DOHH2 (cell line): ENCODE results near the gene SETX.

Experiments used
- H3F3A ChIP-seq: fragments of 200-600 bp; sonication (generic), shearing (Covaris generic); 2 replicates; pipeline ENCODE4 v1.6.0; 2016; ENCODE audit warnings: antibody characterized with exemption, mild to moderate bottlenecking; ENCODE audit not compliant: control insufficient read depth, insufficient read depth
- H3K27ac ChIP-seq: fragments of 200-600 bp; sonication (generic); 2 replicates; pipeline ENCODE4 v1.5.1; 2014; ENCODE audit warnings: low read depth, mild to moderate bottlenecking, low read length, moderate library complexity
- H3K27me3 ChIP-seq: fragments of 200-600 bp; sonication (generic); 2 replicates; pipeline ENCODE4 v1.6.1; 2014; ENCODE audit warnings: mild to moderate bottlenecking, low read length, mixed read lengths; ENCODE audit not compliant: control insufficient read depth
- H3K36me3 ChIP-seq: fragments of 200-600 bp; sonication (generic); 2 replicates; pipeline ENCODE4 v1.6.1; 2014; ENCODE audit warnings: mild to moderate bottlenecking, low read length, moderate library complexity, mixed read lengths; ENCODE audit not compliant: control insufficient read depth
- H3K4me1 ChIP-seq: fragments of 200-600 bp; sonication (generic); 2 replicates; pipeline ENCODE4 v1.6.1; 2014; ENCODE audit warnings: mild to moderate bottlenecking, low read length, mixed read lengths; ENCODE audit not compliant: control insufficient read depth
- H3K4me2 ChIP-seq: fragments of 200-600 bp; sonication (generic); 2 replicates; pipeline ENCODE4 v1.6.0; 2014; ENCODE audit warnings: mild to moderate bottlenecking, low read length, moderate library complexity
- H3K4me3 ChIP-seq: fragments of 200-600 bp; sonication (generic); 2 replicates; pipeline ENCODE4 v1.5.1; 2014; ENCODE audit warnings: mild to moderate bottlenecking, low read length, mixed read lengths
- H3K79me2 ChIP-seq: fragments of 200-600 bp; sonication (generic); 2 replicates; pipeline ENCODE4 v1.6.1; 2014; ENCODE audit warnings: mild to moderate bottlenecking, low read length, mixed read lengths; ENCODE audit not compliant: control insufficient read depth
- H3K9me2 ChIP-seq: fragments of 200-600 bp; sonication (generic); replicated peaks from 2 replicates; pipeline ENCODE4 v1.6.1; 2014; ENCODE audit warnings: mild to moderate bottlenecking, low read length, mixed read lengths; ENCODE audit not compliant: control insufficient read depth
- H3K9me3 ChIP-seq: fragments of 200-600 bp; sonication (generic); 2 replicates; pipeline ENCODE4 v1.6.1; 2014; ENCODE audit warnings: antibody characterized with exemption, low read length, mixed read lengths; ENCODE audit not compliant: control insufficient read depth, insufficient read depth
- H4K20me1 ChIP-seq: fragments of 200-600 bp; sonication (generic); 2 replicates; pipeline ENCODE4 v1.6.0; 2014; ENCODE audit warnings: low read depth, mild to moderate bottlenecking, antibody characterized with exemption, low read length, moderate library complexity; ENCODE audit not compliant: control insufficient read depth, insufficient read depth
- EZH2phosphoT487 ChIP-seq: fragments of 200-600 bp; sonication (generic); IDR thresholded peaks from 2 replicates; pipeline ENCODE4 v1.6.1; 2017; ENCODE audit warnings: borderline replicate concordance, mild to moderate bottlenecking, antibody characterized with exemption, low read length, moderate library complexity, mixed read lengths
- TF ChIP-seq, protein P1 (sequence below): fragments of 200-600 bp; sonication (generic); IDR thresholded peaks from one replicate; pipeline ENCODE4 v1.5.1; 2014; ENCODE audit warnings: antibody characterized with exemption, mild to moderate bottlenecking, low read depth, low read length; ENCODE audit not compliant: poor library complexity, severe bottlenecking

SETX gene

DNA sequence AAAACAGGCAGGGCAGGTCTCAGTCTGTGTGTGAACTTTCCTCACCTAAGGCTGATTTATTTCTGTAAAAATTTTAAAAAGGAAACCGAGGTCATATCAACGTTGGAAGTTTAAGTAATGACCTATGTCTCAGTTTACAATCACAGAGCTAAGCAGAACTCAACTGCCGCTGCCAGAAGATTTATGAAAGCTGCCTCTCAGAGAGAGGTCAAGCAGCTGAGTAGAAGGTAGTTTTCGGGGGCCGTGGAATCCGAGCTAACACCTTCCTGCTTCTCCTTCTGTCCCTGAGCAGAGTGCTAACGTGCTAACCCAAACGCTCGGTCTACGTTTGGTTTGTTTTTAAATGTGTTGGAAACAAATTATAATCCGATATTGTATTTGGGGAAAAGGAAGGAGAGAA lies 40.8 kb upstream of the SETX start:
- Histone ChIP-seq H3K9me2 (no peaks in the 10 kb centered on the region), H3K4me1 (no peaks in the 10 kb centered on the region), H3K27ac (no peak overlapping the region), H4K20me1 (peaks cover 4% of the 10 kb centered on the region; the same call in 1 of the 2 replicates), H3K27me3 (no peaks in the 10 kb centered on the region), H3F3A (no peaks in the 10 kb centered on the region), H3K4me2 (no peak overlapping the region), H3K79me2 (peaks cover 4% of the 10 kb centered on the region), H3K9me3 (no peaks in the 10 kb centered on the region), H3K36me3 (peaks cover 88% of the 10 kb centered on the region), H3K4me3 (no peak overlapping the region)
- TF ChIP-seq, protein P1, sequence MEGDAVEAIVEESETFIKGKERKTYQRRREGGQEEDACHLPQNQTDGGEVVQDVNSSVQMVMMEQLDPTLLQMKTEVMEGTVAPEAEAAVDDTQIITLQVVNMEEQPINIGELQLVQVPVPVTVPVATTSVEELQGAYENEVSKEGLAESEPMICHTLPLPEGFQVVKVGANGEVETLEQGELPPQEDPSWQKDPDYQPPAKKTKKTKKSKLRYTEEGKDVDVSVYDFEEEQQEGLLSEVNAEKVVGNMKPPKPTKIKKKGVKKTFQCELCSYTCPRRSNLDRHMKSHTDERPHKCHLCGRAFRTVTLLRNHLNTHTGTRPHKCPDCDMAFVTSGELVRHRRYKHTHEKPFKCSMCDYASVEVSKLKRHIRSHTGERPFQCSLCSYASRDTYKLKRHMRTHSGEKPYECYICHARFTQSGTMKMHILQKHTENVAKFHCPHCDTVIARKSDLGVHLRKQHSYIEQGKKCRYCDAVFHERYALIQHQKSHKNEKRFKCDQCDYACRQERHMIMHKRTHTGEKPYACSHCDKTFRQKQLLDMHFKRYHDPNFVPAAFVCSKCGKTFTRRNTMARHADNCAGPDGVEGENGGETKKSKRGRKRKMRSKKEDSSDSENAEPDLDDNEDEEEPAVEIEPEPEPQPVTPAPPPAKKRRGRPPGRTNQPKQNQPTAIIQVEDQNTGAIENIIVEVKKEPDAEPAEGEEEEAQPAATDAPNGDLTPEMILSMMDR: no peak
- no peak for TF ChIP-seq EZH2phosphoT487

DNA sequence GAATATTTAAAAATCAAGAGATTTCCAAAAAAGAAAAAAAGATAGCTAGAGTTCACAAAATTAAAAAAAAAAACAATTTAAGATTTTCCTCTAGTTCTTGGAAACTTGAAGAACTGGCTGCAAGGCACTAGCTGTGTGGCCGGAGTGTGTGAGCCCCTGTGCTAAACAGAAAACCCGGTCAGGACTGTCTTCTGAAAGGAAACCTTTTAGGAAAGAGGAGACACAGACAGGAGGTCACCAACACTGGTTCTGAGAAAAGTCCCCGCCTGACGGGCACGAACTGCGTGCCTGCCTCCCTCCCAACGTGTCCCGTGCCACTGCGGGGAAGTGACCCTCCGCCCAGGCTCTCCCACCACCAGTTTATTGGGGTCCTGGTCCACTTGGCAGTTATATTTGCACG lies 36.7 kb upstream of the SETX start:
- no peaks in the 10 kb centered on the region for H4K20me1 ChIP-seq
- H3K79me2 ChIP-seq: no peaks in the 10 kb centered on the region
- peaks cover 12% of the 10 kb centered on the region for H3K4me1 ChIP-seq
- peaks cover 2% of the 10 kb centered on the region; the same call in 1 of the 2 replicates for H3F3A ChIP-seq
- no peak overlapping the region for H3K4me2 ChIP-seq
- no peaks in the 10 kb centered on the region for H3K27me3 ChIP-seq
- no peak for TF ChIP-seq EZH2phosphoT487
- TF ChIP-seq, protein P1: no peak
- H3K36me3 ChIP-seq: peaks cover 87% of the 10 kb centered on the region
- H3K9me3 ChIP-seq: no peaks in the 10 kb centered on the region
- no peak overlapping the region for H3K27ac ChIP-seq
- H3K9me2 ChIP-seq: no peaks in the 10 kb centered on the region
- no peak overlapping the region for H3K4me3 ChIP-seq

DNA sequence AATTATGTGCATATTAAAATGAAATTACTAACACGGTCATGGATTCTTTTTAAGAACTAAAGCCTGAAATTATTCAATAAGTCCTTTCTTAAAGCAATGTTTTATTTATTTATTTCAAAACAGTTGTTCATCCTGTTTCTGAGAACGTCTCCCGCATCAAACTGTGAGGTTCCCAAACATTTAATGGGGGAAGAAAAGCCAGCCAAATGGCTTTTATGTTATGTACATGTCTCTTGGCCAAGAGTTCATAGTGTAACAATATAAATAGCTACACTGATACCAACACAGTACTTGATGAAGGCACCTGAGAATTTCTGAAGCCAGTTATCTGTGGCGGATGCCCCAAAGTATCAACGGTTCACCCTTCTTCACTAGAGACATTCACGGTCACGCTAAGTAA lies 36.2 kb upstream of the SETX start:
- Histone ChIP-seq H3K27me3 (no peaks in the 10 kb centered on the region), H3K4me1 (peaks cover 17% of the 10 kb centered on the region), H3K9me3 (no peaks in the 10 kb centered on the region), H3F3A (peaks cover 7% of the 10 kb centered on the region; the same call in 1 of the 2 replicates), H3K27ac (no peak overlapping the region), H3K36me3 (peaks cover 87% of the 10 kb centered on the region), H3K4me2 (no peak overlapping the region), H4K20me1 (no peaks in the 10 kb centered on the region), H3K9me2 (no peaks in the 10 kb centered on the region), H3K79me2 (no peaks in the 10 kb centered on the region), H3K4me3 (no peak overlapping the region)
- TF ChIP-seq, protein P1: no peak
- no peak for TF ChIP-seq EZH2phosphoT487
